Activated CD4-positive, alpha-beta T cell treated with anti-CD3 and anti-CD28 coated beads for 4 hours (primary cell): ENCODE measurements around the gene SYNJ2.

ENCODE experiments used
- DNase-seq, 2 donors: peaks; one replicate each; pipeline ENCODE4 v3.0.0-alpha.2; 2020

The SYNJ2 gene

DNA sequence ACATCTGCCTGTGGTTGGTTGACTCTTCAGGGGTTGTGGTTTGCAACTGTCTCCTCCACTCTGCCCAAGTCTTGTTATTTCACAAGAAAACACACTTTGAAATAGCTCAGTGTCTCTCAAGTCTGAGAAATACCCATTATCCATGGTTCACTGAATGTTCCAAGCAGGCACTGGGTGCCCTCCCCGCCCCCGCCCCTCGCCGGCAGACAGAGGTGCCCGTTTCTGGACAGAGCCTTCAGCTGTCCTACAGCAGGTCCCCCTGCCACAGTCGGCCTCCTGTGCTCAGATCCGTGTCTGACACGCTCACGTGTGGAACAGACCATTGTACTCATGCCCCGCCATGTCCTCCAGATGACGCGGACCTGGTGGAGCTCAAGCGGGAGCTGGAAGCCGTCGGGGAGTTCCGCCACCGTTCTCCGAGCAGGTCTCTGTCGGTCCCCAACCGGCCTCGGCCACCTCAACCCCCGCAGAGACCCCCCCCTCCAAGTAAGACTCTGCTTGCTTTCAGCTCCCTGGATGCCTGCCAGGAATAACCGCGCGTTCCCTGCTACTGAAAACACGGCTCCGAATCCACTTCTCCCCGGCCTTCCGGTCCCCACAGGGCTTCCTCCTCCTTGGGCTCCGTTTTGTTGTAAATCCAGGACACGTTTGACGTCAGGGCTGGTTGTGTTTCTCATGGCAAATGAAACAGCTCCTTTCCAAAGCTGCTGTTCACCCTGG lies 105.0 kb downstream of the SYNJ2 start:
- no peak for DNase-seq

DNA sequence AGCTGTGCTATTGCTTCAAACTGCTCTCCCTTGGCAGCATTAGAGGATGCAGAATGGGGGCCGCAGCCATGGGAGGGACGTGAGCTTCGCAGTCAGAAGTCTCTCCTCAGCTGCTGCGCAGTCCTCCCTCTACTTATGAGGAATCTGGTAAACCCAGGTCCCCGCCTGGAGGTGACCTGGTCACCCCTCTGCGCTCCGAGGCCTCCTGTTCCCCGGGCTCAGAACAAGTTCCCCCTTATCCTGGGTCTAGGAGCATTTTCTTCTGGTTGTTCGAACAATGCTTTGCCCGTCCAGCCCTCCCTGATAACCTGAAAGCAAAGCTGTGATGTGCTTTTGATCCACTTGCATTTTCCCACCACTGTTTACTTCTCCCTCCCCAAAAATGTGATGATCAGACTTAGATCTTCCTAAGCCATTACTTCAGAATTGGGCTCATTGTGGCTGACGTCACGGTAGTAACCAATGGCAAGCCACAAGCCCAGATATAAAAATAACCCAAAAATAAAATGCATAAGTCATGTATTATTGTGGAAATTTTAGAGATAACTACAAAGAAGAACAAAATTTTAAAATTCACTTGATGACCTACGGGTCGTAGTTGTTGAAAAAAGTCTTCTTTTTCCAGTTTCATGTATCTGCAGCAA lies 105.7 kb downstream of the SYNJ2 start:
- DNase-seq, result no peak

DNA sequence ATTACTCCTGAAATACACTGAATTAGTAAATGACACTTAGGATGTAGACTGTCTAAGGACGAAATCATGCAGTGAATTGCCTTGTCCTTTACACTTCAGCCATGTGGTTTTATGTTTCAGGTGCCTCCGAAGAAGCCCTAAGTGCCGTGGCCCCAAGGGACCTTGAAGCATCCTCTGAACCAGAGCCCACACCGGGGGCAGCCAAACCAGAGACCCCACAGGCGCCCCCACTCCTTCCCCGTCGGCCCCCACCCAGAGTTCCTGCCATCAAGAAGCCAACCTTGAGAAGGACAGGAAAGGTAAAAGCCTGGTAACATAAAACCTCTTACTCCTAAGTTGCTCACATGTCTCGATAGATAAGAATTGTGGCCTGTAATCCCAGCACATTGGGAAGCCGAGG lies 111.1 kb downstream of the SYNJ2 start:
- DNase-seq, result no peak

DNA sequence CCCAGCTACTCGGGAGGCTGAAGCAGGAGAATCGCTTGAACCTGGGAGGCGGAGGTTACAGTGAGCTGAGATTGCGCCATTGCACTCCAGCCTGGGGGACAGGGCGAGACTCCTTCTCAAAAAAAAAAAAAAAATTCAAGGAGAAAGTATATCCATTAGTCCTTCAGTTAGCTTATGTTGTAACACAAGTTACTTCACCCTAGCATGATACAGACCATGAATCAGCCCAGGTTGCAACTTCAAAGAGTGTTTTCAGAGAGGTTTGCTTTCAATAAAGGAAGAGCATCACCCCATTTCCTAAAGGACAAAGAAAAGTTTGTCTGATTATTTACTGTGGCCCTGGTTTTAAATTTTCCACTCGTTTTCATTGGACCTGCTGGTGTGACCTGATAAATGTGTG lies 113.4 kb downstream of the SYNJ2 start:
- no peak for DNase-seq

DNA sequence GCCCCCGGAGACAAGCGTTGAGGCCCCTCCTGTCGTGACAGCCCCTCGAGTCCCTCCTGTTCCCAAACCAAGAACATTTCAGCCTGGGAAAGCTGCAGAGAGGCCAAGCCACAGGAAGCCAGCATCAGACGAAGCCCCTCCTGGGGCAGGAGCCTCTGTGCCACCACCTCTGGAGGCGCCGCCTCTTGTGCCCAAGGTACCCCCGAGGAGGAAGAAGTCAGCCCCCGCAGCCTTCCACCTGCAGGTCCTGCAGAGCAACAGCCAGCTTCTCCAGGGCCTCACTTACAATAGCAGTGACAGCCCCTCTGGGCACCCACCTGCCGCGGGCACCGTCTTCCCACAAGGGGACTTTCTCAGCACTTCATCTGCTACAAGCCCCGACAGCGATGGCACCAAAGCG lies 114.0 kb downstream of the SYNJ2 start:
- no peak for DNase-seq

DNA sequence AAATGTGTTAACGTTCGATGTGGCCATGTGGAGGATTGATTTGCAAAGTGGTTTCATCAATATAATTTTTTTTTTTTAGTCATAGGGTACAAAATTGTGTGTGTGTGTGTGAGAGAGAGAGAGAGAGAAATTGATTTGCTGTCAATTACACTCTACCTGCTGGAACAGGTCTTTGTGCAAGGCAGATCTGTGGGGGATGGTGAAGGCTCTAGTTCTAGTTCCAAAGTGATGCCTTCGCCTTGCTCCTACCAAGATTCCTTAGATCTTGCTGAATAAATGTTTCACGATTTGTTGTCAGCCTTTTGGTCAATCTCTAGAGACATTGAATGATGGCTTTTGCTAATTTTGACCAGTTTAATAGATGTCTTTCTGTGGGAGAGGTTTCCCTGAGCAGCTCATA lies 121.6 kb downstream of the SYNJ2 start:
- no peak for DNase-seq

DNA sequence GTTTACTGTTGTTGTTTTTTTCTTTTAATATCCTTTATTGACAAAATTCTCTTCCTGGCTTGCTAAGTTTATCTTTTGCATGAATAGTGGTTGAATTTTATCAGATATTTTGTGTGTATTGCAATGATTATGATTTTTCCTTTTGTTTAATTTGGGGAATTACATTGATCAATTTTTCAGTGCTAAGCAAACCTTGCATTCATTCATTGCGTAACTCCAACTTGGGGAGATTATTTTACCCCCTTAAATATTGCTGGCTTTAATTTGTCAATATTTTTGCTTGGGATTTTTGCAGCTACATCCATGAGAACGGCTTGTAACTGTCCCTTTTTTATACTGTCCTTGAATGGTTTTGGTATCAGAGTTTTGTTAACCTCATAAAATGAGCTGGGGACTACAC lies 123.0 kb downstream of the SYNJ2 start:
- no peak for DNase-seq

DNA sequence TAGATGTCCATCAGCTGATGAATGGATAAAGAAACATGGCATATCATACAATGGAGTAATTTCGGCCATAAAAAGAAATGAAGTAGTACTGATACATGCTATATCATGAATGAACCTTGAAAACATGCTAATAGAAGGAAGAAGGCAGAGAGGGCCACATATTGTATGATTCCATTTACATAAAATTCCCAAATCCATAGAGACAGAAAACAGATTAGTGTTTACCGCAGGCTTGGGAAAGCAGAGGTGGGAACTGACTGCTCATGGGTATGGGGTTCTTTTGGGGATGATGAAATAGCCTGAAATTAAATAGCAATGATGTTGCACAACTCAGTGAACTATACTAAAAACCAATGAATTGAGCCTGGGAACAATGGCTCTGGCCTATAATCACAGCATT lies 128.1 kb downstream of the SYNJ2 start:
- no peak for DNase-seq

DNA sequence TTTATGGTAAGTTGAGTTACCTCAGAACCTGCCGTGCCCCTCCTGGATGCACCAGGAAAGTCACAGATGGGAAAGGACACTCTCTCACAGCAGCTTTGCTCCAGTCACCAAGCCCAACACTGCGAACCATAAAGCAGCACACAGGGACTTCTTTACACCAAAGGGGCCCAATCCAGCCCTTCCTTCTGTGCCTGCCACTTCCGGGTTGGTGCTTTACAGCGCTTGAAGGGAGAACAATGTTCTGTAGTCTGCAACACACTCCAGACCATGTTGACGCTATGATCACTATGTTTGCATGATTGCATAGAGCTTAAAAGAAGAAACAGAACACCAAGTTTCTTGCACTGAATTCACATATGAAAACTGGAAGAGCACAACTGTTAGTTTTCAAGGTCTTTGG lies 129.3 kb downstream of the SYNJ2 start:
- DNase-seq, result no peak

DNA sequence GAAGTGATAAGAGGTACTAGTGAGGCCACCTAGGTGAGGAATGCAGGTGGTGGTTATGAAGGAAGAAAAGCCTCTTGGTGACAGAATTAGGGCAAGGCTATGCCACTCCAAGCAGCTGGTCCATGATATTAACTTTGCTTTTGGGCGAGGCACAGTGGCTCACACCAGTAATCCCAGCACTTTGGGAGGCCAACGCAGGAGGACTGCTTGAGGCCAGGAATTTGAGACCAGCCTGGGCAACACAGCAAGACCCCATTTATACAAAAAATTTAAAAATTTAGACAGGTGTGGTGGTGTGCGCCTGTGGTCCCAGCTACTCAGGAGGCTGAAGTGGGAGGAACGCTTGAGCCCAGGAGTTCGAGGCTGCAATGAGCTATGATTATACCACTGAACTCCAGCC lies 130.3 kb downstream of the SYNJ2 start:
- DNase-seq, result no peak

DNA sequence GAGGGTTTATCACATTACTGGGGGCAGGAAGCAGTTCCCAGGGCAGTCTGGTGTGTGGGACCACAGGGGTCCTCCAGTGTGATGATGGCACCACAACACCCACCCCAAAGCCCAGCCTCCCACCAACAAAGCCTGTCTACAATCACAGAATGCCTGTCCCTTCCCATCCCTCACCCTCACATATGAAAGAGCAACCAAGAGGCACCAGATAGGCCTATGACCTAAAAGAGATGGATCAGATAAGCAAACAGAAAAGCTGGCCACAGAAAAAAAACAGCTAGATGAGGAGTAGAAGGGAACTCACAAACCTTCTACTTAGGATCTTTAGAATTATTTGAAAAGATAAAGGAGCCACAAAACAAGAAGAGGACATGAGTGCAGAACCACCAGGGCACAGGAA lies 132.1 kb downstream of the SYNJ2 start:
- no peak for DNase-seq

DNA sequence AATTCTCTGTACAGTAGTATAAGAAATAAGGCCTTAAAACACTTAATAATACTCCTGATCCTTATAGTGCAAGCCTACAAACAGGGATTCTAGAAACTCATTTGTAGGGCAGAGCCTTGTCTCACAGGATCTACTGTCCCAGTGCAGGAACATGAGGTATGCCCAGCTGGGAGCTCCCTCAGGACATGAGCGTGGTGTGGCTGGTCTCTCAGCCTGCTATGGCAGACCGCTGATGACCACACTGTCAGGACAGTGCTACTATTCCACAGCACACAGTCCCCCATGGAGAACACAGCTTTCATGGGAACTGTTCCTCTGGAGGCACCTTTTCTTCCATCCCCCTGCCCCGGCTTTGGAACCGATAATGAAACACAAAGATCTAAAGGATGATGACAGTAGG lies 133.4 kb downstream of the SYNJ2 start:
- no peak for DNase-seq

DNA sequence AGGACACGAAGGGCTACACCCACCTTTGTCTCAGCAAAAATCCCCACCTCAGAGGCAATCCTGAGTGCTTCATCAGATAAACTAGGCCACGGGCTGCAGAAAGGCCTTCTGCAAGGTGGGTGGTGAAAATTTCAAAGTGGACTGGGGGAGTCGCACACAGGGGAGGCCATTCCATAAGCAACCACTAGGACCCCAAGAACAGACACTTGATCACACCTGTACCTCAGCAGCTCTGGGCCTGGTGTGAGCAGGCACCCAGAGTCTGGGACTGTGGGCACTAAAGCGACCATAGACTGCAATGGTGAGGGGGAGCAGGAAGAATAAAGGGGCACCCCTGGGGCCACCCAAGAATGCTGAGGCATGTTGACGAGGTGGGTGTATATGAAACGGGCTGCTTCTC lies 133.8 kb downstream of the SYNJ2 start:
- no peak for DNase-seq

DNA sequence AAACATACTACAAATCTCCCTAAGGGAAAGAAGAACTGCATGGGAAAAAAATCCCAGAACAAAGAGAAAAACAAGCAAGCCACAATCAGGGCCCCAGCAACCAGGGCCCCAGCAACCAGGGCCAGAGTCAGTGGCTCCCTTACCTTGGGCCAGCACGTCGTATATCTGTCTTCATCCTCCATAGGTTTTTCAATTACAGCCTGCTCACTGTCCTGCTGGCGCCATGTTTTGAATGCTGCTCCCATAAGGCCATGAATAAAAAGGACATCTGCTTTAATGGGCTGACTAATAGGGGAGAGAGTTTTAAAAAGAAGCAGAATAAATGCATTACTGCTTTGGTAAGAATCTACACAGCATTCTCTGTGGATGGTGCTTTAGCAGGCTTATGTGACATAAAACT lies 137.2 kb downstream of the SYNJ2 start:
- no peak for DNase-seq

DNA sequence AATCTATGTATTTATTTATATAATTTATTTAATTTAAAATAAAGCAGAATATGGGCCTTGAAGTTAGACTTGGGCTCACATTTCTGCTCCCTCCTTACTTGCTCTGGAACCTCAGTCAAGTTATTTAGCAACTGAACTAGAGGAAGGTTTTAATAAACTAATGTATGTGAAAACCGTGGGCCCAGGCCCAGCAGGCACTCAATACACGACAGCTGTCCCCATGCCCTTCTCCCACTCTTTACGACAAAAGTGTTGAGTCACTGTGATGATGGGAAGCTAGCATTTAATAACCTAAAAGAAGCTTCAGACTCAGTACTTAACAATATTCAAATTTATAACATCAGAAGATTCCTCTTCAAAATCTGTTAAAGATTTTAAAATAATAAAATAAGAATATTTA lies 139.7 kb downstream of the SYNJ2 start:
- no peak for DNase-seq

DNA sequence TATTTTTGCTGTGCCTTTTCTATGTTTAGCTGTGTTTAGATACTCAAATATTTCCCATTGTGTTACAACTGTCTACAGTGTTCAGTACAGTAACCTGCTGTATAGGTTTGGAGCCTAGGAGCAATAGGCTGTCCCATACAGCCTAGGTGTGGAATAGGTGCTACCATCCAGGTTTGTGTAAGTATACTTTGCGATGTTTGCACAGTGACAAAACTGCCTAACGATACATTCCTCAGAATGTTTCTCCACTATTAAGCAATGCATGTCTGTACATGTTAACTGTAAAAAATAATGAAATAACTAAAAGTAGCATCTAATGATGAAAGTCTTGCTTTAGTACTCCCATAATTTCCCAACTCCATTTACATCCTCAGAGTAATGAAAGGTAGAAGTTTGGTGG lies 140.4 kb downstream of the SYNJ2 start:
- no peak for DNase-seq

DNA sequence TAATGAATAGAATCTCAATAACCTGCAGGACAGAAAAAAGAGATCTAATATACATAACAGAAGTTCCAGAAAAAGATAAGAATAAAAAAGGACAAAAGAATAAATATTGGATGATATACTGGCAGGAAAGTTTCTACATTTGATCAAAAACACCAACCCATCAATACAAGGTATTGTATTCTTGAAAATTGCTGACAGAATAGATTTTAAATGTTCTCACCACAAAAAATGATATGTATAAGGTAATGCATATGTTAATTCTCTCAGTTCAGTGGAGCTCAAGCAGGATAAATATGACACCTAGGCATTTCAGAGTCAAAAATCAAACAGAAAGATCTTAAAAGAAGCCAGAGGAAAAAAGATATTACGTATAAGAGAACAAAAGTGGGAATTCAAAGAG lies 142.6 kb downstream of the SYNJ2 start:
- DNase-seq, result no peak

DNA sequence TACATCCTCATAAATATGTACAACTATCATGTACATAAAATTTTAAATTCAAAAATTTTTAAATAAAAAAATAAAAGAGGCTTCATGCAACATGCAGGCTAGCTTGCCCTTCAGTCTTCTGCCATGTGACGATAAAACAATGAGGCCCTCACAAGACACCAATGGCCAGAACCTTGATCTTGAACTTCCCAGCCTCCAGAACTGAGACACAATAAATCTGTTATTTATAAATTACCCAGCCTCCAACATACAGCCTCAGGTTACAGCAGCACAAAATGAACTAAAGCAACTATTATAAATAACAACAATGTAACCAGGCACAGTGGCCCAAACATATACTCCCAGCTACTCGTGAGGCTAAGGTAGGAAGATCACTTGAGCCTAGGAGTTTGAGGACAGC lies 143.6 kb downstream of the SYNJ2 start:
- DNase-seq, result no peak

DNA sequence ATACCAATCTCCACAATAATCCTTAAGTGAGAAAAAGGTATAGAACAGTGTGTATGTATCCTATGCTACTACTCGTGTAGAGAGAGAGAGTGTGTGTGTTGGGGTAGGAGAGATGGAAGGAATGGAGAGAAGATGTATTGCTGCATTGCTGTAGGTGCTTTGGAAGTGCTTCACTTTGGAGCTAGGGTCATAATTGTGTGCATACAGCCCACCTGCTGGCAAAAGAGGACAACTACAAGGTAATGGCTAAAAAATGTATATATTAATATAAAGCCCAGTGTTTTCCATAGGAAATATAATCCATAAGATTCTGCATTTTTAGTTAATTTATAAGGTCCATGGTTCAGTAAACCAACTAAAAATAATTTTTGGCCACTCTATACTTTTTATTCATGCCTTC lies 150.3 kb downstream of the SYNJ2 start:
- DNase-seq, result no peak

DNA sequence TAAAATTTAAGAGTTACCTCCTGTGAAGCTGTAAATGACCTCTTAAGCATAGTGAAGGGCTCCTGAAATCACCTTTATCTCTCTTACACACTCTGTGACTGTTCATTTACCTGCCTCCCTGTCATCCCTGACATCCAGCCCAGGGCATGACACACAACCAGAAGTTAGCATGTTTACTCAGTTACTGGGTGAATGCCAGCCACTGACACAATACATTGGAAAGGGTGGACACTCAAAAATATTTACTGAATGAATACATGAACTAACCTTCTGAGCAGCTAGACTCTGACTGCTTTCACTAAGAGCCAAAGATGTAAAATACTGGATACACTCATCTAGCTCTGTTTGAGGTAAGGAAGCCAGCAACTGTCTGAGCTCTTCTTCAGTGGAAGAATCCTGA lies 161.1 kb downstream of the SYNJ2 start:
- DNase-seq, result no peak

DNA sequence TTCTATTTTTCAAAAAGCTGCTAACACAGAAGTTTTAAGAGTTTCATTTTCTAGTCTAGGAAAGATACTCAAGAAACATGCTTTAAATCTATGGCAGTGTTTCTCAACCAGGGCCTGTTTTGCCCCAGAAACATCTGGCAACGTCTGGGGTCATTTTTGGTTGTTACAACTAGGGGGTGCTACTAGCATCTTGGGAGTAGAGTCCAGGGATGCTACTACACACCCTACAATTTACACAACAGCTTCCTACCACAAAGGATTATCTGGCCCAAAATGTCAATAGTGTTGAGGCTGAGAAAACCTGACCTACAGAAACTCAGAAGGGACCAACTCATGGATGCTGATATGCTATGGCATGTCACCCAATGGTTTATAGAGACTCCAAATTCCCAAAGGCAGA lies 162.0 kb downstream of the SYNJ2 start:
- no peak for DNase-seq
